ENCODE results near the gene TWNK.
"Not testable (repeated sequence)": the region's sequence is repeated elsewhere in the genome, so short reads cannot be mapped to it uniquely, and the experiment has no call there.

The TWNK gene

DNA sequence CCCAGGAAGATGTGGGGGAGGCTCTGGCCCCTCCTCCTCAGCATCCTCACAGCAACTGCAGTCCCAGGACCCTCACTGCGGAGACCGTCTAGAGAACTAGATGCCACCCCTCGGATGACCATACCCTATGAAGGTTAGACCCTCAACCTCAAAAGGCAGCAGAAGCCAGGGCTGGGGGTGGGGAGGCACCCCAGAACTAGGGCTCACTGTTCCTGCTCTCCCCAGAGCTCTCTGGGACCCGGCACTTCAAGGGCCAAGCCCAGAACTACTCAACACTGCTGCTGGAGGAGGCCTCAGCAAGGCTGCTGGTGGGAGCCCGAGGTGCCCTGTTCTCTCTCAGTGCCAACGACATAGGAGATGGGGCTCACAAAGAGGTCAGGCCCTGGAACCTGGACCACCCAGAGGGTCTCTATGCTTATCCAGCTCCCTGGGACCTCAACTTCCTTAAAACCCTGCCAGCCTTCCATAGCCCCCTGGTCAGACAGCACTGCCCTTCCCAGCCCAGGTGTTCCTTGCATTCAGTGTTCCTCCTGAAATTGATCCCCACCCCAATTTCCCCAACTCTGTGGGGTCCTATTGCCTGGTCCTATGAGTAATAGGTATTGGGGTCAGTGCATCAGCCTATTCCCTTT lies 14.3 kb upstream of the TWNK start:
- no peak for DNase-seq (ENCODE audit: low read depth in 2 of 2, low spot score in 1 of 2)

DNA sequence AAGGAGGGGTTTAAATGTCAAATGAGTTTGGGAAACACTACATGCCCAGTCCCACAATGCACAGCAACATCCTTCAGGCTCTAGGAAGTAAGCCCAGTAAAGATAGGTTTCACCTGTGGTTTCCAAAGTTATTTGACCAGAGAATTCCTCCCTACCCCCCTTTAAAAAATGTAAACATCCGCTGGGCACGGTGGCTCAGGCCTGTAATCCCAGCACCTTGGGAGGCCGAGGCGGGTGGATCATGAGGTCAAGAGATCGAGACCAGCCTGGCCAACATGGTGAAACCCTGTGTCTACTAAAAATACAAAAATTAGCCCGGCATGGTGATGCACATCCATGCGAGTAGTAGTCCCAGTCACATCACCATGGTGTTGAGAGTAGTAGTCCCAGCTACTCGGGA lies 11.9 kb upstream of the TWNK start:
- DNase-seq (ENCODE audit: low read depth in 2 of 2, low spot score in 1 of 2) = not testable (repeated sequence)

DNA sequence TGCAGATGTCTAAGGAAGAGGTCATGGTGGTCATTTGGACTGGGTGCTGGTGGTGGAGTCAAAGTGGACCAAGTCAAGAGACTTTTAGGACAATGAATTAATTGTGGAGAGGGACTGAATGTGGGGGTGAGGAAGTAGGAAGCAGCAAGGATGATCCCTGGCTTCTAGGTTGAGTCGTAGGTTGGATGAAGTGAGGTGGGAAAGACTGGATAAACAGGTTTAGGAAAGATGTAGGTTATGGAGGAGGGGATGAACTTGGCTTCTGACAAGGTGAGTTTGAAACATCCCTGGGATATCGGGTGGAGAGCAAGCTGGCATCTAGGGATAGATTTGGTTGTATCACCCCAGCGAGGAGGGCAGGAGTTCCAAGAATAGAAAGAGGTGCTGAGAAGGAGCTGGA lies 10.4 kb upstream of the TWNK start:
- no peak for DNase-seq (ENCODE audit: low read depth in 2 of 2, low spot score in 1 of 2)

DNA sequence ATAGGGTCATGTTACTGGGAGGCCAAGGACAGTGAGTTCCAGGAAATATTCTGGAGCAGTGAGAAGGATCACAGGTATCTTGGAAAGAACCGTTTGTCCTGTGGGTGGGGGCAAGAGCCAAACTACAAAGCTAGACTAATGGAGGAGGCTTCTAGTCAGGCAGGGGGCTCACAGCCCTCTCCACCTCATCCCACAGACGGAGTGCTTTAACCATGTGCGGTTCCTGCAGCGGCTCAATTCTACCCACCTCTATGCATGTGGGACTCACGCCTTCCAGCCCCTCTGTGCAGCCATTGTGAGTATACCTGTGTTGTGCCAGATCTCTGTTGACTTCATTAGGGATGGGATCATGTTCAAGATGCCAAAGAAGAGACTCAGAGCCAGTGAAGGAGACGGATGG lies 9.9 kb upstream of the TWNK start:
- no peak for DNase-seq (ENCODE audit: low read depth in 2 of 2, low spot score in 1 of 2)

DNA sequence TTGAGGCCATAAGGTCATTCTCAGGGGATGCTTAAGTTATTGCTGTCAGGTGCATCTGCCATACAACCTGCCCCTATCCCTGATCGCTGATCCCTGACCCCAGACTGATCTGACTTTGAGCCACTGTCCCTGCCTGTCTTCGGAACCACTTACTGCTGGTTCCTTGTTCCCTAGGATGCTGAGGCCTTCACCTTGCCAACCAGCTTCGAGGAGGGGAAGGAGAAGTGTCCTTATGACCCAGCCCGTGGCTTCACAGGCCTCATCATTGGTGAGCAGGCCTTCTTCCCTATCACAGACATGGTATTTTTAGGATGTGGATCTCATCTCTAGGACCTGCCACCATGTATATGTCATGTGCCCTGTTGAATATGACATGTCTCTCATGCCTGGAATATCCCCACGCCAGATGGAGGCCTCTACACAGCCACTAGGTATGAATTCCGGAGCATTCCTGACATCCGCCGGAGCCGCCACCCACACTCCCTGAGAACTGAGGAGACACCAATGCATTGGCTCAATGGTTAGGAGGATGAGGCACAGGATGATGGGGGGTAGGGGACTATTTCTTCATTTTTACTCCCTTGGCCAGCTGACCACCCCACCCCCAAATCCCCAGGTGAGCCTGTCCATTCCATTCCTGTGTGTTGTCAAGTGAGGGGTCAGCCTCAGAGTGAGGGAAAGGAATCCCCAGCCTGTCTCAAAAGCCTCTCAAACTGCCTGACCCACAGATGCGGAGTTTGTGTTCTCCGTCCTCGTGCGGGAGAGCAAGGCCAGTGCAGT lies 9.0 kb upstream of the TWNK start:
- no peak for DNase-seq (ENCODE audit: low read depth in 2 of 2, low spot score in 1 of 2)

GRCh38 chr10:100978901-100979195 lies 8.5 kb upstream of the TWNK start:
- DNase-seq (ENCODE audit: low read depth in 2 of 2, low spot score in 1 of 2) = no peak

- DNase-seq (ENCODE audit: low read depth in 2 of 2, low spot score in 1 of 2) = no peak
These were observed 7.5 kb upstream of the TWNK start for GRCh38 chr10:100979791-100980272.

GRCh38 chr10:100980311-100980710 lies 7.0 kb upstream of the TWNK start:
- no peak for DNase-seq (ENCODE audit: low read depth in 2 of 2, low spot score in 1 of 2)

GRCh38 chr10:100980711-100981110 lies 6.6 kb upstream of the TWNK start:
- no peak for DNase-seq (ENCODE audit: low read depth in 2 of 2, low spot score in 1 of 2)

- no peak for DNase-seq (ENCODE audit: low read depth in 2 of 2, low spot score in 1 of 2)
These were observed 6.1 kb upstream of the TWNK start for GRCh38 chr10:100981178-100981772.

DNA sequence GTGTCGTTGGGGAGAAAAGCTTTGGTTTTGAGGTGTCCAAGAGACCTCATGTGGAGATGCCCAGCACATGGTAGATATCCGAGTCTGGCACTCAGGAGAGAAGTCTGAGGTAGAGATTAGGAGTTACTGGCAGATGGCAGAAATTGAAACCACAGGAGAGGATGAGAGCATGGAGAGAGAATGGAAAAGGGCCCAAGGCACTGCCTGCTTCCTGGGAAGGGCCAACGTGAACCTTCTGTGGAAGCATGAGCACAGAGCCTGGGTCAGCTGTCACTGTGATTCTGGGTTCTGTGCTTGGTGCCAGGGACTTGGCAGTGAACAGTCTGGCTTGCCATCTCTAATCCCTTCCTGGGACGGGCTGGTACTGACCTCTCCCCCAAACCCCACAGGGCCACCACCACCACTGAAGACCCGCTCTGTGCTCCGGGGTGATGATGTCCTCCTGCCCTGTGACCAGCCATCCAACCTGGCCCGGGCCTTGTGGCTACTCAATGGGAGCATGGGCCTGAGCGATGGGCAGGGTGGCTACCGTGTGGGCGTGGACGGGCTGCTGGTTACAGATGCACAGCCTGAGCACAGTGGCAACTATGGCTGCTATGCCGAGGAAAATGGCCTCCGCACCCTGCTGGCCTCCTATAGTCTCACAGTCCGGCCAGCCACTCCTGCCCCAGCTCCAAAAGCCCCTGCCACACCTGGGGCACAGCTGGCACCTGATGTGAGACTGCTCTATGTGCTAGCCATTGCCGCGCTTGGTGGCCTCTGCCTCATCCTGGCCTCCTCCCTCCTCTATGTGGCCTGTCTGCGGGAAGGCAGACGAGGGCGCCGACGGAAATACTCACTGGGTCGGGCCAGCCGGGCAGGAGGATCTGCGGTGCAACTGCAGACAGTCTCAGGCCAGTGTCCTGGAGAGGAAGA lies 4.2 kb upstream of the TWNK start:
- no peak for DNase-seq (ENCODE audit: low read depth in 2 of 2, low spot score in 1 of 2)

GRCh38 chr10:100983868-100984671 lies 3.3 kb upstream of the TWNK start:
- DNase-seq (ENCODE audit: low read depth in 2 of 2, low spot score in 1 of 2) = no peak

DNA sequence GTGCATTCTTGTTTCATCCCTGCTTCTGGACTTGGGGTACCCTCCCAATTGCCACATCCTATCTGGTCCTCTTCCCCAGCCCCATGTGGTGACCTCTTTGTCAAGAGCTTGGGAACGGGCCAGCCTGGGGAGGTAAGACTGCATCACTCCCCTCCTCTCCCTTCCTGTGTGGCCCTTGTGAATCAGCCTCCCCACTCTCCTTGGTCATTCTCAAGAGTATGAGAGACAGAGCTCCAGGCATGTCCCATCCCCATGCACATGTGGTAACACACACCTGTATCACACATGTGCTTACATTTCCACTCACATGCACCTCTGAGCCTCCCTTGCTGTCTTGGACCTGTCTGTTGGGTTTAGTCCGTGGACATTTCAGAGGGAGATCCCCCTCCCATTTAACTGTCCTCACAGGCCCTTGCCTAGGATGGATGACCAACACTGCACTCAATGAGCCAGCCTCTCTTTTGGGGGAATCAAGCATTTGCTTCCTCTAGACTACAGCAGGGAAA lies 2.6 kb upstream of the TWNK start:
- DNase-seq (ENCODE audit: low read depth in 2 of 2, low spot score in 1 of 2) = no peak

- no peak for DNase-seq (ENCODE audit: low read depth in 2 of 2, low spot score in 1 of 2)
These were observed 2.0 kb upstream of the TWNK start for GRCh38 chr10:100985336-100985735.

DNA sequence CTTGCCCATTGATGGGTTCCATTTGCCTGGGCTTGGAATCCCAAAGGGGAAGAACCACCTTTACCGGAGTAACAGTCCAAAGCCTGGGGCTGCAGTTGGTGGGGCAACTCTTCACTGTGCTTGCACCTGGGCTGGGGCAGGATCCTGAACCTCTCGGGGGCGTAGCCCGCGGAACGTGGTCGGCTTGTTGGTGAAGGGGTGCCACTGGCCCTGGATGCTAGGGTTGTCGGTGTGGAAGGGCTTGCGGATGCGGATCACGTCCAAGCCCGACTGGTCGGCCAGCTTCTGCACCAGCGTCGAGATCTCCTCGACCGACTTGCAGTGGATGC lies 756 bp upstream of the TWNK start:
- DNase-seq (ENCODE audit: low read depth in 2 of 2, low spot score in 1 of 2) = no peak

GRCh38 chr10:100987685-100988049 lies 324 bp downstream of the TWNK start:
- DNase-seq (ENCODE audit: low read depth in 2 of 2, low spot score in 1 of 2) = no peak

GRCh38 chr10:100988166-100988565 lies 823 bp downstream of the TWNK start:
- DNase-seq (ENCODE audit: low read depth in 2 of 2, low spot score in 1 of 2) = no peak

DNA sequence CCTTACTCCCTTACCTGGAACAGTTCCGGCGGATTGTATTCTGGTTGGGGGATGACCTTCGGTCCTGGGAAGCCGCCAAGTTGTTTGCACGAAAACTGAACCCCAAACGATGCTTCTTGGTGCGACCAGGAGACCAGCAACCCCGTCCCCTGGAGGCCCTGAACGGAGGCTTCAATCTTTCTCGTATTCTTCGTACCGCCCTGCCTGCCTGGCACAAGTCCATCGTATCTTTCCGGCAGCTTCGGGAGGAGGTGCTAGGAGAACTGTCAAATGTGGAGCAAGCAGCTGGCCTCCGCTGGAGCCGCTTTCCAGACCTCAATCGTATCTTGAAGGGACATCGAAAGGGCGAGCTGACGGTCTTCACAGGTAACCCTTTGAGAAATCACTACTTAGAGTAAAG lies 1.7 kb downstream of the TWNK start:
- no peak for DNase-seq (ENCODE audit: low read depth in 2 of 2, low spot score in 1 of 2)

GRCh38 chr10:100993986-100994708 lies 6.8 kb downstream of the TWNK start:
- no peak for DNase-seq (ENCODE audit: low read depth in 2 of 2, low spot score in 1 of 2)

DNA sequence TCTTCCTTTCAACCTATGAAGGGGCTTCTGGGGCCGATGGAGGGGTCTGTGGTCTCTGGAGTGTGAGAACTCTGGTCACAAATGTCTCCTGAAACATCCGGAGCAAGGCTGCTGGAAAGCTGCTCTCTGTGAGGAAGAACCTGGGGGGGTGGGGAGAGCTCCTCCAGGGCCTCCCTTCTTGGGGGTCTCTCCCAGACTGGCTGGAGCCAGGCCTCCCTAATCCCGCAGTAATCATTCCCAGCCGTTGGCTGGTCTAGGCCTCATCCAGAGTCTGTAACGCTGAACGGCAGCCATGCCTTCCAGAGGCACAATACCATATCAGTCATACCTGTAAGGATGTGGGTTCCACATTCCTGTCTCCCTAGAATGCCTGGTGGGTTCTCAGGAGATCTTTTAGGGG lies 7.8 kb downstream of the TWNK start:
- DNase-seq (ENCODE audit: low read depth in 2 of 2, low spot score in 1 of 2) = no peak
